Measurements from ENCODE around the gene CD247.

DNA sequence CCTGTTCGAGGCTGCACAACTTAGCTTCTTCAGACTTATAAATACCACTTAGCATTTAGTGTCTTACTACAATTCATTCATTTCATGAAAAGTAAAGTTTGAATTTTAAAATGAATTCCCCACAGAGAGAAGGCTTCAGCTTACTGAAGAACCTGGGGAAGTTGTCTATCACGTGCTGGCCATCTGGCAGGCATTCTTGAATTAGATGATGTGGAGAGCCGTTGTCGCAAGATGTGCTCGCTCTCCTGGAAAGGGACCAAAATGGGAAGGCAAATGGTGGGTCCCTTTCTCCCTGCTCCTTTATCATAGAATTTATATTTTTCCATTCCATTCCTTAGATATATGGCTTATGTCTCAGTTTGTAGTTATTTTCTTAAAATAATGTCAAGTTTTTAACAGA, 90.5 kb downstream of the CD247 start:
- no peak for TF ChIP-seq CTCF (IDR thresholded peaks at IDR 0.05; ENCODE audit: low read length)
- no peak for TF ChIP-seq EZH2 (optimal IDR thresholded peaks at IDR 0.05; ENCODE audit: low read depth, low read length)
- TF ChIP-seq EZH2phosphoT487 (IDR thresholded peaks at IDR 0.05; ENCODE audit: low read length), result no peak
